Pons (tissue), 1 donor: Measurements from ENCODE around the gene PLA2G4D.
A peak's percentile ranks its signal among the peaks of the same experiment; 100 is the strongest.

Source experiments
- DNase-seq: peaks from one replicate; pipeline ENCODE4 v3.0.0-alpha.2; 2016; ENCODE audit warnings: low spot score

Gene PLA2G4D

GRCh38 chr15:42094512-42094963 lies at the start of gene PLA2G4D:
Gene PLA2G4D (minus strand): TSS chr15:42094562. CDS start chr15:42094459, 103 bp downstream.
- DNase-seq: no peak

GRCh38 chr15:42143356-42143755 lies 49.0 kb upstream of the PLA2G4D start:
- DNase-seq: no peak

- DNase-seq: no peak
These were observed 47.7 kb upstream of the PLA2G4D start for GRCh38 chr15:42141795-42142667.

DNA sequence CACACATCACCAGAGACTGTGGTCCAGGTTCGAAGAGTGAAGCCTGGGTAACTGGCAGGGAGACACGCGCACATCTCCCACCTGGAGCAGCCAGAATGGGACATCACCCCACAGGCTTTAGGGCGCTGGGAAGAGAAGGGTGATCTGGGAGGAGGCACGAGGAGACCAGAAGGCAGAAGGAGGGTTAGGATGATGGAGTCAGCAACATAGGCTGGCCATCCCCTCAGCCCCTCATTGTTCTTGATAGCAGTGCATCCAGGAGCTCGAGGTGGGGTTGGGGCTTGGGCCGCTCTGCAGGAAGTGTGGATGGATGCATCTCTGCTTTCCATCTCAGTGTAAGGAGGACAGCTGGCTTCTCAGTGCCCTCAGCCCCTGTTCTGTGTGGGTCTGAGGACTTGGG lies 46.9 kb upstream of the PLA2G4D start:
- no peak for DNase-seq

GRCh38 chr15:42140383-42141070 lies 46.2 kb upstream of the PLA2G4D start:
- DNase-seq: no peak

GRCh38 chr15:42139596-42139995 lies 45.2 kb upstream of the PLA2G4D start:
- no peak for DNase-seq

DNA sequence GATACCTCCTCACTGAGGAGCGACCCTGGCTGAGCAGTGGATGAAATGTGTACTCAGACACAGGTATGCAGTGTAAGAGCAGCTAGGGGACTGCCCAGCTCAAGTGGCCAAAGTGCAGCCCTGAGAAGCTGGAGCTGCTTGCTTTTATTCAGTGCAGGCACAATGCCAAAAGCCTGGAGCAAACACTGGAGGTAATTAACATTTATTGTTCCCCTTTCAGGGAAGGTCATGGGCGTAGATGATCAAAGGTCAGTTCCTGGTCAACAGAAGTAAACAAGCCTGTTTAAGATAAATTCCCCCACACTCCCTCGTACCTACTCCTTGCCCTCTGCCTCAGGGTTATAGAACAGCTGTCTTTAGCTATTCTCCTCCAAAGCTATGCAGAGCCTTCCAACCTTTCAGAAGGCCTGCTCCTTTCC lies 44.6 kb upstream of the PLA2G4D start:
- DNase-seq: no peak

GRCh38 chr15:42138411-42138810 lies 44.0 kb upstream of the PLA2G4D start:
- no peak for DNase-seq

DNA sequence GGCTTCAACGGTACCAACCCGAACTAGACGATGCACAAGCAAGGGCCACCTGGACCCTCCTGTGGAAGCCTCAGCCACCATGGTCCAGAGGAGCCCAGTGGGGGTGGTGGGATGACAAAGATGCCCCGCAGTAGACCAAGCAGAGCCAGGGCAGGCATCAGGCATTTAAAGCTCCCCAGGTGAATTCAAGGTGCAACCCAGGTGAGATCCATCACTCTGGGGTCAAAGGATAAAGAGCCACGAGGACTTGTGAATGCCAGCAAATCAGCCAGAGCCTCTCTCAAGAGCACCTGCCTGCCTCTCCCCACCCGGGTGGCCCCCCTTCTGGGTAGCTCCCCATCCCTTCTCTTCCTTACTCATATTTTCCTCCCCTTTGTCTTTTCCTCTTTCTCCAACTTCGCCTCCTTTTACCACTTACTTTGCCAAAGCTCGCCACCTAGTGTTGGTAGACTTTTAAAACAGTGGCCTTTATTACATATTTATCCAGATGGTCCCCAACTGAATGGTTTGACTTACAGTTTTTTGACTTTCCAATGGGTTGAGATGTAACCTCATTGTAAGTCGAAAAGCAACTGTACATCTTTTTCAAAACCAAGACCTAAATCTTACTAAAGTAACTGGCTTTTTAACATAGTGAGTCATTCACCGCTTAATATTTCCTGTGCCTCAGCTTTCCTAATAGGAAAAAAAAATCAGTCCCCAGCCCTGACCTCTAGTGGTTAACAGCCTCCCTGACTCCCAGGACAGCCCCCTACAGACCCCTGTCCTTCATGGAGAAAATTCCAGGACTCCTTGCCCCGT lies 43.3 kb upstream of the PLA2G4D start:
- DNase-seq: peak; percentile 66

DNA sequence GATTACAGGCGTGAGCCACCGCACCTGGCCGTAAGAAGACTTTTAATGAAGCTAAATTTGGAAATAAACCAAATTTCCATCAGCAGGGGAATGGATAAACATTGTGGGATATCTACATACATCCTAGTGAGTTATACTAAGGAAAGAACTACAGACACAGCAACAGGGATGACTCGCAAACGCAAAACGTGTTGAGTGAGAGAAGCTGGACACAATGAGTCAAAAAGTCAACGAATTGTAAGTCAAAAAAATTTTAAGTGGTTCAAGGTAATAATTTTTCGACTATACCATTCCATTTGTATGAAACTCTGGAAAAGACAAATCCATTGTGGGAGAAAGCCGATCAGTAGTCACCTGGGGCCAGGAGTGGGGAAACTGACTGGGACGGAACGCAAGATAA lies 42.2 kb upstream of the PLA2G4D start:
- DNase-seq: no peak

- no peak for DNase-seq
These were observed 41.0 kb upstream of the PLA2G4D start for GRCh38 chr15:42135351-42135750.

GRCh38 chr15:42134617-42135245 lies 40.4 kb upstream of the PLA2G4D start:
- no peak for DNase-seq

- peak; percentile 19 for DNase-seq
These were observed 39.6 kb upstream of the PLA2G4D start for GRCh38 chr15:42133886-42134502.

GRCh38 chr15:42133356-42133755 lies 39.0 kb upstream of the PLA2G4D start:
- DNase-seq: no peak

DNA sequence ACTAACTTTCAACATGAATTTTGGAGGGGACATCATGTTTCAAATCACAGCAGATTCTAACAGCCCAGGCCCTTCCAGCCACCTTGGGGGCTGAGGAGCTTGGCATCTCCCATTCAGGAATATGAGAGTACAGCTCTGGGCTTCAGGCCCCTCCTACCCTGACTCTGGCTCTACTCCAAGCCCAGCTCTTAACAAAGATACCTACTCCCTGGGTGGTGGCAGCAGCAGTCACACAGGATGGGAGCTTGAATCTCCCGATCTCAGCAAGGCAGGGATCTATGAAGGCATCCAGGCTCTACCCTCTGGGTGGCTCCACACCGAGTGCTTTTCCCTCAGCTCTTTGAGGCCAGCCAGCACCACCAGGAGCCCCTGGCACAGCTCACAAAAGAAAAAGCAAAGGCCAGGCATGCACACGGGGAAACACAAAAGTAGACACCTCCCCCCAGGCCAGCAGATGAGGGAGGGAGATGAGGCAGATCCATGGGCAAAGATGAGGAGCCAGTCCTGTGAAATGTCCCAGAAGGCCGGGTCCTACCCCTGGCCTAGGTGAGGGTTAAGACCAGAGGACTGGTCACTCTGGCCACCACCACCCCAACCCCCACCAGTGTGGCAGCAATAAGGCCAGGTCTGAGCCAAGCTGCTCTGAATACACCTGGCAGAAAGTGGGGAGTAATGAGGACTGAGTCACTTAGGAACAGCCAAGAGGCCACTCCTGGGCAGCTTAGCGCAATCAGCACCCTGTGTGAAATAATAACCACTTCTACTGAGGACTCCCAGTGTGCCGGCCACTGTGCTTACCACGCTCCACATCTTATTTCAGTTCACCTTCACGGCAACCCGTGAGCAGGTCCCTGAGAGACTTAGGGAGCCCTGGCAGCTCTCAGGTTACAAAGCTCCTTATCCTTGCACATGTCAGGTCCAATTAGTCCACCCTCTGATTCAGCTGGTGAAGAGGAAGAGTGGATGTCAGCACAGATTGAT lies 37.8 kb upstream of the PLA2G4D start:
- no peak for DNase-seq

DNA sequence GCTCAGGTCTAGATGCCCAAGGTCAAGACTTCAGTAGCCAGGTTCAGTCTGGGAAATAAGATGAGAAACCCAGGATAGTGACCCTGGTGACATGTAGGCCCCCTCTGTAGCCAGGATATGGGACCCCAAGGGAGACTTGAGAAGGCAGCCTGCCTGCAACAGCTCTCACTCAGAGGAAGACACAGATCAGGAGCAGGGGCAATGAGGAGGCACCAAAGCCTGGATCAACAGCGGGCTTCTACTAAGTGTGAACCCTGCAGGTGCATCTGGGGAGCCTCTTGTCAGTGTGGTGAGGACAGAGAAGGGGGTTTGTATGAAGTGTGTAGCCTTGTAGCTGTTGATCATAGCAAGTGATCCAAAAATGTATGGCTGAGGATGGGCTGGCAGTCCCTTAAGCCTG lies 36.6 kb upstream of the PLA2G4D start:
- DNase-seq: no peak

GRCh38 chr15:42130246-42130986 lies 36.1 kb upstream of the PLA2G4D start:
- no peak for DNase-seq

GRCh38 chr15:42129364-42129763 lies 35.0 kb upstream of the PLA2G4D start:
- DNase-seq: no peak

DNA sequence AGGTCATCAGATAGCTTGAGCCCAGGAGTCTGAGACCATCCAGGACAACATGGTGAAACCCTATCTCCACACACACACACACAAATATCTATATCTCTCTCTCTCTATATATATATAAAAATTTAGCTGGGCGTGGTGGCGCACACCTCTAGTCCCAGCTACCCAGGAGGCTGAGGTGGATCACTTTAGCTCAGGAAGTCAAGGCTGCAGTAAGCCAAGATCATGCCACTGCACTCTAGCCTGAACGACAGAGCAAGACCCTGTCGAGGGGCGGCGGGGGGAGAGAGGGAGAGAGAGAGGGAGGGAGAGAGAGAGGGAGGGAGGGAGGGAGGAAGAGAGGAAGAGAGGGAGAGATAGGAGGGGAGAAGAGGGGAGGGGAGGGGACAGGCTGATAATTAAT lies 34.1 kb upstream of the PLA2G4D start:
- DNase-seq: no peak

- DNase-seq: no peak
These were observed 29.2 kb upstream of the PLA2G4D start for GRCh38 chr15:42123546-42123945.
